ENCODE results near the gene DNAJB5. TPM values are rescaled to one million over a fixed set of nuclear protein-coding genes. Genes with fewer than 3 reads are reported as not detected.
"Not testable (repeated sequence)": the region's sequence is repeated elsewhere in the genome, so short reads cannot be mapped to it uniquely, and the experiment has no call there.

Gene DNAJB5
- 4.1 TPM for total RNA-seq
- 13.4 TPM for polyA plus RNA-seq
- long read RNA-seq, donor 1, partial matches to known transcripts = 0 of 1 reads
- long read RNA-seq, donor 1, other reads (novel, unspliced or antisense) = 0 of 1 reads
- long read RNA-seq, donor 2 = 0 reads
- long read RNA-seq, donor 3, full-length matches to known transcripts = 6 of 6 reads
- long read RNA-seq, donor 3, partial matches to known transcripts = 0 of 6 reads
- long read RNA-seq, donor 3, other reads (novel, unspliced or antisense) = 0 of 6 reads
- long read RNA-seq, donor 4, partial matches to known transcripts = 0 of 2 reads
- long read RNA-seq, donor 4, other reads (novel, unspliced or antisense) = 0 of 2 reads
- long read RNA-seq, donor 5, partial matches to known transcripts = 0 of 3 reads
- long read RNA-seq, donor 5, other reads (novel, unspliced or antisense) = 0 of 3 reads
- long read RNA-seq, donor 6, partial matches to known transcripts = 0 of 3 reads
- long read RNA-seq, donor 6, other reads (novel, unspliced or antisense) = 0 of 3 reads
- long read RNA-seq, donor 7, partial matches to known transcripts = 0 of 1 reads
- long read RNA-seq, donor 7, other reads (novel, unspliced or antisense) = 0 of 1 reads
- long read RNA-seq, donor 8, partial matches to known transcripts = 0 of 2 reads
- long read RNA-seq, donor 8, other reads (novel, unspliced or antisense) = 0 of 2 reads
- long read RNA-seq, donor 9, partial matches to known transcripts = 0 of 1 reads
- long read RNA-seq, donor 9, other reads (novel, unspliced or antisense) = 0 of 1 reads
- long read RNA-seq, donor 10, full-length matches to known transcripts = 4 of 4 reads
- long read RNA-seq, donor 10, partial matches to known transcripts = 0 of 4 reads
- long read RNA-seq, donor 10, other reads (novel, unspliced or antisense) = 0 of 4 reads

DNA sequence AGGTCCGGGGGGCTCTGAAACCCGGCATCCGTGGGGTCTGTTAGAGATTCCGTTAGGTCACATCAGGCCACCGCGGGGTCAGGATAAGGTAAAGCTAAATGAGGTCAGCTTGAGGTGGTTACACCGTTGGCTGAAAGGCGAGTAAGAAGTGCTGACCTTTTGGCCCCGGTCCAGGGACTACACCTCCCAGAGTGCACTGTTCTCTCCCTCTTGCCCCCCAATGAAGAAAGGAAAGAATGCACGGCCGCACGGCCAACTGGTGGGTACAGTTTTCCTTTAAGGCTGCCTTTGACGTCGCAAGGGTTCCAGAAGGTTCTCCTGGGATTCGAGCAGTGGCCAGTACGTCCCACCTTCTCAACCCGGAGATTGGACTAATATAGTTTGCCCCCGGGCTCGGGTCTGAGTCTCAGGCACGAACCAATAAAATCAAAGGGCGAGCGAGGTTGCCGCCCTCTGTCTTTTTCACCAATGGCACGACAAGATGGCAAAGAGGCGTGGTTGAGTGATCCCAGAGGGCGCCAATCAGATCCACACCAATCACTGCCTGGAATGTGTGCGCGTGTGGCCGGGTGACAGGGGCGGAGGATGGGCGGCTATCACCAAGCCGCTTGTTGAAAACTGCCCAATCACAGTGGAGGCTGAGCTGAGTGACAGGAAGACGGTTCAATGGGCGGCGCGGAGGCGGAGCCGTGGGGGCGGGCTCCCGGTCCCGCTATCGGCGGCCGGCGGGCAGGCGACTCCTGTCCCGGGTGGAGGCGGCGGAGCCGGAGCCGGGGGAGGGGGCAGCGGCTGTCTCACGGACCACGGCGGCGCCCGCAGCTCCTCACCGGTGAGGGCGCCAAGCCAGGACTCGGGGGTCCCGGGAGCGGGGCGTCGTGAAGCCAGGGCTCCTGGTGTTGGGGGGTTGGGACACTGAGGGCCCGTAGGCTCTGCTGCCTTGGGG, at the start of gene DNAJB5:
DNAJB5 (plus strand) TSS at position 743 of the 943 bp plus-strand sequence. CDS start 886 bp downstream, outside the sequence.
- H3K36me3 ChIP-seq (ENCODE audit: control insufficient read depth in 2 of 2, insufficient read depth in 2 of 2, low read length in 1 of 2) = no peaks in the 10 kb centered on the region
- H3K4me1 ChIP-seq (ENCODE audit: control insufficient read depth in 2 of 2, insufficient read depth in 2 of 2, low read length in 2 of 2) = peaks cover 20 to 66% of the 10 kb centered on the region in 2 donors
- peaks cover 0 to 8% of the 10 kb centered on the region in 2 donors for H3K27me3 ChIP-seq (ENCODE audit: control insufficient read depth in 2 of 2, insufficient read depth in 1 of 2, low read length in 1 of 2)
- peak within 1 kb of the TSS; percentile 73 to 83 for H3K4me3 ChIP-seq (ENCODE audit: low read length in 2 of 2)
- DNase-seq (ENCODE audit: low read depth in 6 of 9, low spot score in 9 of 9) = peak; percentile 90 to 99 (median 96)
- H3K9me3 ChIP-seq (ENCODE audit: control insufficient read depth in 2 of 2, insufficient read depth in 1 of 2, low read length in 1 of 2) = no peaks in the 10 kb centered on the region
- H3K27ac ChIP-seq (ENCODE audit: low read depth in 1 of 2, low read length in 1 of 2) = peak within 1 kb of the TSS; percentile 73 to 79
- under 1% methylated on average over 65 of the region's 65 CpGs for WGBS

DNA sequence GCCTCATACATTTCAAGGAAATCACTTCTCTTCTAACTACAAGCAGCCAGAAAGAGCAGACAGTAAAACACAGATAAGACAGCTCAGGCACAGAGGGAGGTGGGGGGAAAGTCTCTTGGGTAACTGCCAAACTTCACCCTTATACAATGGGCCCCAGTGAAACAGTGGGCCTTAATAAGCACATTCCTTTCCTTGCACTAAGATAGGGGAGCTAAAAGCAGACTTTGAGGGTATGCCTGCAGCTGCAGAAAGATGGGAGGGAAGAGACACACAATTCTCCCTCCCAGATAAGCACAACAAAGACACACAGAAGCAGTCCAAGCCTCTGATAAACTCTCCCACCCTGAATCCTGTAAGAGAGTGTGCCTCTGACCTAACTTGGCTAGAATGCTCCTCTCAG, 49.6 kb upstream of the DNAJB5 start:
- not testable (repeated sequence) for H3K4me3 ChIP-seq (ENCODE audit: low read length in 2 of 2); H3K4me1 ChIP-seq (ENCODE audit: control insufficient read depth in 2 of 2, insufficient read depth in 2 of 2, low read length in 2 of 2); DNase-seq (ENCODE audit: low read depth in 6 of 9, low spot score in 9 of 9); H3K36me3 ChIP-seq (ENCODE audit: control insufficient read depth in 2 of 2, insufficient read depth in 2 of 2, low read length in 1 of 2); H3K27me3 ChIP-seq (ENCODE audit: control insufficient read depth in 2 of 2, insufficient read depth in 1 of 2, low read length in 1 of 2); H3K9me3 ChIP-seq (ENCODE audit: control insufficient read depth in 2 of 2, insufficient read depth in 1 of 2, low read length in 1 of 2); H3K27ac ChIP-seq (ENCODE audit: low read depth in 1 of 2, low read length in 1 of 2)

DNA sequence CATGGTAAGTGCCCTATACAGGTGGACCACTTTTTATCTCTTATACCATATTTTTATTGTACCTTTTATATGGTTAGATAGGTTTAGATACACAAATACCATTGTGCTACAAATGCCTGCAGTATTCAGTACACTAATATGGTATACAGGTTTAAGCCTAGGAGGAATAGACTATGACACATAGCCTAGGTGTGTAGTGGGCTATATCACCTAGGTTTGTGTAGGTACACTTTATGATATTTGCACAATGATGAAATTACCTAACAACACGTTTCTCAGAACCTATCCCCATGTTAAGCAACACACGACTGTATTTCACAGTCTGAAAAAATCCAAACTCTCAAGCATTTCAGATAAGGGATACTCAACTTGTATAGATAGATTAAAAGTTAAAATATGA, 41.1 kb upstream of the DNAJB5 start:
- Histone ChIP-seq H3K27me3 (ENCODE audit: control insufficient read depth in 2 of 2, insufficient read depth in 1 of 2, low read length in 1 of 2) (peaks cover 0 to 7% of the 10 kb centered on the region in 2 donors), H3K9me3 (ENCODE audit: control insufficient read depth in 2 of 2, insufficient read depth in 1 of 2, low read length in 1 of 2) (no peaks in the 10 kb centered on the region), H3K27ac (ENCODE audit: low read depth in 1 of 2, low read length in 1 of 2) (no peak overlapping the region), H3K36me3 (ENCODE audit: control insufficient read depth in 2 of 2, insufficient read depth in 2 of 2, low read length in 1 of 2) (no peaks in the 10 kb centered on the region), H3K4me1 (ENCODE audit: control insufficient read depth in 2 of 2, insufficient read depth in 2 of 2, low read length in 2 of 2) (no peaks in the 10 kb centered on the region), H3K4me3 (ENCODE audit: low read length in 2 of 2) (no peak overlapping the region)
- WGBS = 97% methylated on average over 2 of the region's 2 CpGs
- no peak for DNase-seq (ENCODE audit: low read depth in 6 of 9, low spot score in 9 of 9)

DNA sequence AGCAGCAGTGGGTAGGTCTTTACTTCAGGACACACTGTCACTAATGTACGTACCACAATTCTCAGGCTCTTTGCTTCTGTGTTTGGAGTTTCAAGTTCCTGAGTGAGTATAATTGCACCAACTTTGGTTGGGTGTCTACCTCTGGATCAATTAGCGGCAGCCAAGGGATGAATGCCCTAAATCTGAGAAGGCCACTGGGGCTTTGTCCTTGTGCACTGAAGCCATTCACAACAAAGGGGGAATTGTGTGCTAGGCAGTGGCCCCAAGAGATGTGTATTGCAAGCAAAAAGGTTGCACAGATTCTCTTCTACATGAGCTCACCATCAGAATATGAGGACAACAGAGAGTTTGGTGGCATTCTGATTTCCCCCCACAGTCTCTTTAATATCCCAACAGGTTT, 35.3 kb upstream of the DNAJB5 start:
- peaks cover 33 to 55% of the 10 kb centered on the region in 2 donors for H3K27me3 ChIP-seq (ENCODE audit: control insufficient read depth in 2 of 2, insufficient read depth in 1 of 2, low read length in 1 of 2)
- H3K36me3 ChIP-seq (ENCODE audit: control insufficient read depth in 2 of 2, insufficient read depth in 2 of 2, low read length in 1 of 2) = no peaks in the 10 kb centered on the region
- H3K4me1 ChIP-seq (ENCODE audit: control insufficient read depth in 2 of 2, insufficient read depth in 2 of 2, low read length in 2 of 2) = peaks cover 2% of the 10 kb centered on the region in 2 donors
- DNase-seq (ENCODE audit: low read depth in 6 of 9, low spot score in 9 of 9) = no peak
- H3K27ac ChIP-seq (ENCODE audit: low read depth in 1 of 2, low read length in 1 of 2) = no peak overlapping the region
- H3K4me3 ChIP-seq (ENCODE audit: low read length in 2 of 2) = no peak overlapping the region
- 98% methylated on average over 2 of the region's 2 CpGs for WGBS
- H3K9me3 ChIP-seq (ENCODE audit: control insufficient read depth in 2 of 2, insufficient read depth in 1 of 2, low read length in 1 of 2) = no peaks in the 10 kb centered on the region

DNA sequence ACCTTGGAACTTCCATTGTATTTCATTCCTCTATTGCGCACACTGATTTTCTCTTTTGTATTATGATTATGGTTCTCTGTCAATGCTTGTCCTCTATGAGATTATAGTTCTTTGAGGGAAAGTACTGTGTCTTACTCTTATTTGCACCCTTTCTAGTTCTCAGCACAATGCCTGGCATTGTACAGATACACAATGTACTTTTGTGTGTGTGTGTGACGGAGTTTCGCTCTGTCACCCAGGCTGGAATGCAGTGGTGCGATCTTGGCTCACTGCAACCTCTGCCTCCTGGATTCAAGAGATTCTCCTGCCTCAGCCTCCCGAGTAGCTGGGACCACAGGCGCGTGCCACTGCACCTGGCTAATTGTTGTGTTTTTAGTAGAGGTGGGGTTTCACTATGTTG, 33.5 kb upstream of the DNAJB5 start:
- DNase-seq (ENCODE audit: low read depth in 6 of 9, low spot score in 9 of 9); H3K27ac ChIP-seq (ENCODE audit: low read depth in 1 of 2, low read length in 1 of 2); H3K36me3 ChIP-seq (ENCODE audit: control insufficient read depth in 2 of 2, insufficient read depth in 2 of 2, low read length in 1 of 2); H3K4me3 ChIP-seq (ENCODE audit: low read length in 2 of 2); H3K9me3 ChIP-seq (ENCODE audit: control insufficient read depth in 2 of 2, insufficient read depth in 1 of 2, low read length in 1 of 2); H3K4me1 ChIP-seq (ENCODE audit: control insufficient read depth in 2 of 2, insufficient read depth in 2 of 2, low read length in 2 of 2): not testable (repeated sequence)
- 96% methylated on average over 7 of the region's 7 CpGs for WGBS
- peaks cover 41 to 74% of the 10 kb centered on the region in 2 donors for H3K27me3 ChIP-seq (ENCODE audit: control insufficient read depth in 2 of 2, insufficient read depth in 1 of 2, low read length in 1 of 2)

DNA sequence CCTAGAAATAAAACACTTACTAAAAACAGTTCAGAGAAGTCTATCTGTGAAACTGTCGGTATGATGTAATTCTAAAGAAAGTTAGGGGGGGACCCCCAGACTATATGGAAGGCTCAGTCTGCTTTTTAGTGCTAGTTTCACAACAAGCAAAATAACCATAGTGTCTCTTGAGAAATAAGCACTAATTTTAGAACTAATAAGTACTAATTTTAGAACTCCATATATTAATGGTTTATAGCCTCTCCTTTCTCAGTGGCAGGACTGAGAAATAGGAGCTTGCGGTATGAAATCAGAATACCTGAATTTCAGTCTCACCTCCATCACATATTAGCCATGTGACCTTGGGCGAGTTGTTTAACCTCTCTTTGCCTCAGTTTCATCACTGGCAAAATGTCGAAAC, 32.9 kb upstream of the DNAJB5 start:
- no peaks in the 10 kb centered on the region for H3K9me3 ChIP-seq (ENCODE audit: control insufficient read depth in 2 of 2, insufficient read depth in 1 of 2, low read length in 1 of 2)
- H3K4me3 ChIP-seq (ENCODE audit: low read length in 2 of 2) = no peak overlapping the region
- H3K27me3 ChIP-seq (ENCODE audit: control insufficient read depth in 2 of 2, insufficient read depth in 1 of 2, low read length in 1 of 2) = peaks cover 41 to 76% of the 10 kb centered on the region in 2 donors
- 93% methylated on average over 4 of the region's 4 CpGs for WGBS
- no peaks in the 10 kb centered on the region for H3K36me3 ChIP-seq (ENCODE audit: control insufficient read depth in 2 of 2, insufficient read depth in 2 of 2, low read length in 1 of 2)
- no peak overlapping the region for H3K27ac ChIP-seq (ENCODE audit: low read depth in 1 of 2, low read length in 1 of 2)
- peaks cover 2% of the 10 kb centered on the region in 2 donors for H3K4me1 ChIP-seq (ENCODE audit: control insufficient read depth in 2 of 2, insufficient read depth in 2 of 2, low read length in 2 of 2)
- no peak for DNase-seq (ENCODE audit: low read depth in 6 of 9, low spot score in 9 of 9)

DNA sequence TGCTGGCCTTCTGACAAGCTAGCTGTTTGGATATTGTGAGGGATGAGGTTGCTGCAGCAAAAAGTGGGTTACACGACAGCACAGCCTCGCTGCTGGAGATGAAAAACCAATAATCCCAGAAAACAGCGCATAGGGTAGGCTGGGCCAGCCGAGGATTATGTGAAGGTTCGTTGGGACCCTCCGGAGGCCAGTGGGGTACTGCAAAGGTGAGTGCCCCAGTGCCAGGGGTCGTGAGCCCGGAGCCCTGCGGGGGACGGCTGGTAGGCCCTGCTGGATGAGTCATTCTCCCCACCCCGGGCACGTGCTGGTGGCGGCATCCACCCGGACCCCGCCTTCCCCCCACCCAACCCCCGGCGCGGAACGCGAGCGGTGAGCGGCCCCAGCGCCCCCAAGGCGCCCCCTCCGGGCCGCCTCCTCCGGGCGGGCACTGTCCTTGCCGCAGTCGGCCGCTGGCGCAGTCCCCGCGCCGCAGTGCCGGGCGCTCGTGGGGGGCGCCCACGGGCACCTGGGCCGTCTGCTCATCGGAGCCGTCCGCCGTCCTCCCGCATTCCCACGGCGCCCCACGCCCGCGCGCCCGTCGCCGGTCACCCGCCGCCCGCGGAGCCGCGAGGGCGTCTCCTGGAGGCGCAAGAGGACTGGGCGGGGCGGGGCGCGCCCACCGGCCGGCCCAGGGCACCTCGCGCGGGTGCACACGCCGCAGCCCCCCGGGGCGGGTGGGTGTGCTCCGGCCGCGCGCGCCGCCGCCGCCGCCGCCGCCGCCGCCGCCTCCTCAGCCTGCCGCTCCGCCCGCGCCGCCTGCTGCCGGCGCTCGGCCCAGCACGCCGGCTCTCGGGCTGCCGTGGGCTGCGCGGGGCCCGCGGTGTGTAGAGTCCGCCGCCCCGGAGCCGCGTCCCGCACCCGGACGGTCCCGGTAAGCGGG, 31.8 kb upstream of the DNAJB5 start, which contains the start of gene PHF24:
PHF24 (plus strand) TSS at position 794 of the 919 bp plus-strand sequence. CDS start 13,014 bp downstream, outside the sequence.
- Histone ChIP-seq H3K4me3 (ENCODE audit: low read length in 2 of 2) (peak within 1 kb of the TSS in 1 of 2 donors; percentile 51), H3K27ac (ENCODE audit: low read depth in 1 of 2, low read length in 1 of 2) (no peak within 1 kb of the TSS), H3K4me1 (ENCODE audit: control insufficient read depth in 2 of 2, insufficient read depth in 2 of 2, low read length in 2 of 2) (peaks cover 2% of the 10 kb centered on the region in 2 donors), H3K36me3 (ENCODE audit: control insufficient read depth in 2 of 2, insufficient read depth in 2 of 2, low read length in 1 of 2) (no peaks in the 10 kb centered on the region), H3K27me3 (ENCODE audit: control insufficient read depth in 2 of 2, insufficient read depth in 1 of 2, low read length in 1 of 2) (peaks cover 41 to 85% of the 10 kb centered on the region in 2 donors), H3K9me3 (ENCODE audit: control insufficient read depth in 2 of 2, insufficient read depth in 1 of 2, low read length in 1 of 2) (no peaks in the 10 kb centered on the region)
- 2% methylated on average over 116 of the region's 116 CpGs for WGBS
- DNase-seq (ENCODE audit: low read depth in 6 of 9, low spot score in 9 of 9) = peak in 1 of 9 donors; percentile 10
